HT1080 (cell line): ENCODE data around the gene RAB14. TPM values are rescaled to one million over a fixed set of nuclear protein-coding genes. Genes with fewer than 3 reads are reported as not detected.

Experiments
- DNase-seq: peaks from one replicate; pipeline ENCODE4 v3.0.0-alpha.2; 2015; ENCODE audit warnings: low read depth
- total RNA-seq: library from RNA; depleted of rRNA; stranded (reverse); fragments of >200 nt; shearing (Covaris generic); gene quantifications from 2 replicates; pipeline ENCODE4 v1.2.3, GENCODE V29; 2014

Gene RAB14
- total RNA-seq, 1 experiment from 2014 or later, result 36.1 TPM

- no peak for DNase-seq
Measured at GRCh38 chr9:121220996-121221663, 19.5 kb upstream of the RAB14 start.

GRCh38 chr9:121219530-121219929 is 17.9 kb upstream of the RAB14 start:
- DNase-seq, result no peak

GRCh38 chr9:121218357-121219027 is 16.8 kb upstream of the RAB14 start:
- DNase-seq, result peak; percentile 66

GRCh38 chr9:121217609-121218292 is 16.1 kb upstream of the RAB14 start:
- peak; percentile 78 for DNase-seq

GRCh38 chr9:121216271-121216805 is 14.7 kb upstream of the RAB14 start:
- no peak for DNase-seq

- DNase-seq, result no peak
Measured at GRCh38 chr9:121214005-121214404, 12.3 kb upstream of the RAB14 start.

GRCh38 chr9:121213136-121213806 is 11.6 kb upstream of the RAB14 start:
- DNase-seq, result peak; percentile 92

GRCh38 chr9:121210536-121210935 is 8.9 kb upstream of the RAB14 start:
- DNase-seq, result no peak

- DNase-seq, result no peak
Measured at GRCh38 chr9:121207371-121207940, 5.8 kb upstream of the RAB14 start.

- DNase-seq, result no peak
Measured at GRCh38 chr9:121206516-121207370, 5.1 kb upstream of the RAB14 start.

- DNase-seq, result no peak
Measured at GRCh38 chr9:121204611-121205010, 2.9 kb upstream of the RAB14 start.

- DNase-seq, result no peak
Measured at GRCh38 chr9:121204121-121204520, 2.5 kb upstream of the RAB14 start.

- DNase-seq, result no peak
Measured at GRCh38 chr9:121201045-121201737, 478 bp downstream of the RAB14 start.

- no peak for DNase-seq
Measured at GRCh38 chr9:121200356-121200755, 1.3 kb downstream of the RAB14 start.

- DNase-seq, result no peak
Measured at GRCh38 chr9:121199921-121200320, 1.7 kb downstream of the RAB14 start.

- DNase-seq, result no peak
Measured at GRCh38 chr9:121198512-121199042, 3.1 kb downstream of the RAB14 start.

GRCh38 chr9:121197132-121197531 is 4.5 kb downstream of the RAB14 start:
- DNase-seq, result no peak

GRCh38 chr9:121196389-121196788 is 5.3 kb downstream of the RAB14 start:
- no peak for DNase-seq

GRCh38 chr9:121194730-121195129 is 6.9 kb downstream of the RAB14 start:
- no peak for DNase-seq
